GM21737 (cell line): ENCODE results near the gene CTU1.

Experiments used
- ATAC-seq: cut with Tn5 transposase; IDR thresholded peaks from one replicate; pipeline ENCODE4 v1.9.1; 2021; ENCODE audit warnings: mild to moderate bottlenecking, moderate library complexity; ENCODE audit not compliant: unreplicated experiment

The CTU1 gene

GRCh38 chr19:51135004-51135403 is 26.8 kb upstream of the CTU1 start:
- ATAC-seq, result no peak

- ATAC-seq, result no peak
Measured at GRCh38 chr19:51131780-51132680, 23.8 kb upstream of the CTU1 start.

GRCh38 chr19:51129716-51130115 is 21.5 kb upstream of the CTU1 start:
- ATAC-seq, result no peak

- ATAC-seq, result no peak
Measured at GRCh38 chr19:51128227-51128626, 20.0 kb upstream of the CTU1 start.

GRCh38 chr19:51127755-51128154 is 19.5 kb upstream of the CTU1 start:
- ATAC-seq, result no peak

- no peak for ATAC-seq
Measured at GRCh38 chr19:51127032-51127431, 18.8 kb upstream of the CTU1 start.

- ATAC-seq, result no peak
Measured at GRCh38 chr19:51125421-51126075, 17.3 kb upstream of the CTU1 start.

GRCh38 chr19:51124729-51125128 is 16.5 kb upstream of the CTU1 start, which contains the start of gene SIGLEC9:
TSS of gene SIGLEC9 (plus strand) at chr19:51124906. CDS start at chr19:51124975, 69 bp downstream.
- no peak for ATAC-seq

- no peak for ATAC-seq
Measured at GRCh38 chr19:51124216-51124615, 16.0 kb upstream of the CTU1 start.

- ATAC-seq, result no peak
Measured at GRCh38 chr19:51123802-51124201, 15.6 kb upstream of the CTU1 start.

- ATAC-seq, result no peak
Measured at GRCh38 chr19:51123381-51123800, 15.2 kb upstream of the CTU1 start.

- no peak for ATAC-seq
Measured at GRCh38 chr19:51122112-51122981, 14.1 kb upstream of the CTU1 start.

GRCh38 chr19:51121257-51121656 is 13.0 kb upstream of the CTU1 start:
- ATAC-seq, result no peak

GRCh38 chr19:51120160-51120559 is 12.0 kb upstream of the CTU1 start:
- ATAC-seq, result no peak

- no peak for ATAC-seq
Measured at GRCh38 chr19:51119611-51120010, 11.4 kb upstream of the CTU1 start.

- ATAC-seq, result no peak
Measured at GRCh38 chr19:51119101-51119500, 10.9 kb upstream of the CTU1 start.

GRCh38 chr19:51116736-51117286 is 8.6 kb upstream of the CTU1 start:
- no peak for ATAC-seq

GRCh38 chr19:51114087-51114729 is 6.0 kb upstream of the CTU1 start:
- no peak for ATAC-seq

GRCh38 chr19:51111606-51112005 is 3.4 kb upstream of the CTU1 start:
- no peak for ATAC-seq

- no peak for ATAC-seq
Measured at GRCh38 chr19:51110666-51110971, 2.4 kb upstream of the CTU1 start.

- peak; percentile 21 for ATAC-seq
Measured at GRCh38 chr19:51108805-51109146, 567 bp upstream of the CTU1 start.
